GM12878 (cell line): ENCODE data around the gene SPAG7. TPM values are rescaled to one million over a fixed set of nuclear protein-coding genes. Genes with fewer than 3 reads are reported as not detected.

Experiments
- BCL3 ChIP-seq: IDR thresholded peaks from 2 replicates; pipeline ENCODE4 v1.6.1; 2011; ENCODE audit warnings: borderline replicate concordance, low read depth, mild to moderate bottlenecking, moderate library complexity, low read length; ENCODE audit not compliant: insufficient read depth, poor library complexity, severe bottlenecking
- CBX5 ChIP-seq: sonication (generic); IDR thresholded peaks from 2 replicates; pipeline ENCODE4 v1.6.1; 2016; ENCODE audit warnings: low read depth, moderate library complexity, mild to moderate bottlenecking, inconsistent platforms
- DPF2 ChIP-seq: fragments of 450-650 bp; IDR thresholded peaks from 2 replicates; pipeline ENCODE4 v1.6.1; 2017; ENCODE audit warnings: mild to moderate bottlenecking
- MYB ChIP-seq: fragments of 150-350 bp; IDR thresholded peaks from 2 replicates; pipeline ENCODE4 v1.6.1; 2014; ENCODE audit warnings: mild to moderate bottlenecking, low read depth, low read length, borderline replicate concordance
- NFYA ChIP-seq: IDR thresholded peaks from 2 replicates; pipeline ENCODE4 v1.6.1; 2011; ENCODE audit warnings: low read depth, mild to moderate bottlenecking, low read length, improper control_type of control experiment, borderline replicate concordance
- PAX5 ChIP-seq: IDR thresholded peaks from 2 replicates; pipeline ENCODE4 v1.6.1; 2011; ENCODE audit warnings: low read depth, low read length, borderline replicate concordance
- POLR2A ChIP-seq: IDR thresholded peaks from 2 replicates; pipeline ENCODE4 v1.6.1; 2011; ENCODE audit warnings: low read depth, mild to moderate bottlenecking, low read length
- POLR2AphosphoS2 ChIP-seq: IDR thresholded peaks from 2 replicates; pipeline ENCODE4 v1.6.1; 2011; ENCODE audit warnings: low read depth, mild to moderate bottlenecking, low read length, improper control_type of control experiment, moderate library complexity
- POLR2AphosphoS5 ChIP-seq: IDR thresholded peaks from 2 replicates; pipeline ENCODE4 v1.6.1; 2011; ENCODE audit warnings: mild to moderate bottlenecking, low read length, inconsistent platforms
- RELA ChIP-seq: fragments of 450-650 bp; IDR thresholded peaks from 2 replicates; pipeline ENCODE4 v1.8.0; 2014; ENCODE audit warnings: borderline replicate concordance; ENCODE audit not compliant: partially characterized antibody
- TCF3 ChIP-seq: IDR thresholded peaks from 2 replicates; pipeline ENCODE4 v1.6.1; 2012; ENCODE audit warnings: low read depth, mild to moderate bottlenecking, low read length, borderline replicate concordance; ENCODE audit not compliant: insufficient read depth
- ZZZ3 ChIP-seq: IDR thresholded peaks from 2 replicates; pipeline ENCODE4 v1.6.1; 2011; ENCODE audit warnings: low read depth; ENCODE audit not compliant: control insufficient read depth, insufficient read length
- polyA plus RNA-seq, 11 experiments: library from polyadenylated mRNA; depleted of rRNA in 4 of 11; unstranded in 6 of 11; stranded (reverse) in 5 of 11; fragments of >200 nt; fragmentation: Nextera tagmentation in 4 of 11; fragmentation: Illumina TruSeq in 1 of 11; extraction: Ambion mirVana in 4 of 11; extraction: Trizol in 1 of 11; gene quantifications; 1 replicate in 1 of 11; 2 replicates in 10 of 11; pipeline versions ENCODE4 v1.2.1 to v1.2.3, GENCODE V29; 2011 to 2016; ENCODE audit warnings: inconsistent platforms in 2 of 11, missing spikeins in 2 of 11, low read depth in 1 of 11
- total RNA-seq, 4 experiments: library from RNA; depleted of rRNA in 3 of 4; stranded (reverse); fragments of >200 nt in 3 of 4; fragmentation: Illumina TruSeq in 1 of 4; extraction: Trizol in 1 of 4; gene quantifications; 2 replicates each; pipeline versions ENCODE4 v1.2.1 to v1.2.3, GENCODE V29; 2013 to 2021
- TF ChIP-seq, protein P1 (sequence below): fragments of 450-650 bp; IDR thresholded peaks from 2 replicates; pipeline ENCODE4 v1.6.1; 2014; ENCODE audit warnings: mild to moderate bottlenecking

Gene SPAG7
- total and polyA plus RNA-seq, 10 of the 15 experiments (the other 5 are each of a cell fraction or from before 2014, with no cell fraction given): 7.9 to 146 (median 88.7) TPM

- TF ChIP-seq POLR2AphosphoS2 (no peak), TCF3 (no peak), RELA (peak; percentile 57), NFYA (no peak), POLR2A (peak; percentile 70), BCL3 (peak; percentile 56), MYB (no peak), POLR2AphosphoS5 (peak; percentile 77), PAX5 (0 out of 2 replicates have a peak, but pooled peaks have one; percentile 12), CBX5 (no peak), DPF2 (peak; percentile 24; the same call in 1 of the 2 replicates), ZZZ3 (no peak)
- TF ChIP-seq, protein P1, sequence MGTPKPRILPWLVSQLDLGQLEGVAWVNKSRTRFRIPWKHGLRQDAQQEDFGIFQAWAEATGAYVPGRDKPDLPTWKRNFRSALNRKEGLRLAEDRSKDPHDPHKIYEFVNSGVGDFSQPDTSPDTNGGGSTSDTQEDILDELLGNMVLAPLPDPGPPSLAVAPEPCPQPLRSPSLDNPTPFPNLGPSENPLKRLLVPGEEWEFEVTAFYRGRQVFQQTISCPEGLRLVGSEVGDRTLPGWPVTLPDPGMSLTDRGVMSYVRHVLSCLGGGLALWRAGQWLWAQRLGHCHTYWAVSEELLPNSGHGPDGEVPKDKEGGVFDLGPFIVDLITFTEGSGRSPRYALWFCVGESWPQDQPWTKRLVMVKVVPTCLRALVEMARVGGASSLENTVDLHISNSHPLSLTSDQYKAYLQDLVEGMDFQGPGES: no peak
Measured at GRCh38 chr17:4946312-4946976, 21.2 kb downstream of the SPAG7 start (continued).
